GM20431 (cell line): Measurements from ENCODE around the gene AKAP8.

ENCODE experiments used
- in situ Hi-C: fragments of 300-500 bp; cut with MseI, MboI; formaldehyde crosslinking; loops from one replicate; pipeline ENCODE4 v1.15.0; 2020; ENCODE audit warnings: low sequenced_read_pairs; ENCODE audit not compliant: unreplicated experiment

The AKAP8 gene

GRCh38 chr19:15305582-15306334 is 73.8 kb downstream of the AKAP8 start:
- in situ Hi-C loops, result no loop called here

DNA sequence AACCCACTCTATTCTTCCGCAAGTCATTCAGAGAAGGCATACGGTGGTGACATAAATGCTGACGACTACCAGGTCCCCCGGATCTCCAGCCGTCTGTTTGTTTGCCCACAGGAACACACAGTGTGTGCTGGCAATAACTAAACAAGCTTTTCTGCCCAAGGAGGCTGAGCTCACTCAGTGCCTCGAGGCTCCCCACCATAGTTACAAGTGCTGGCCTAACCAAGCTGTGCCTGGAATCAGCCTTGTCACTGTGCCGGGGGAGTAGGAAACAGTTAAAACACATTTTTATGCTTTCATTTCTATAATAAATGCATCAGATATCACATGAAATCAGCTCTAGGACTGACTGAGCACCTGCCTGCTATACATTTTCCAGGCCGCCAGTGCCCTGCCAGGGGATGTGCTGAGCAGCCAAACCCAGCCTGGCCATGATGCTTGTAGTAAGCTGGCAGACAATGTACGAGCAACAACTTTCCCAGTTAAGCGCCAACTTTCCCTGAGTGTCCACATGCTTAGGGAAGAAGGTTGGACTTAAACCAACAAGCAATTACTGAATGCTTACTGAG is 75.4 kb downstream of the AKAP8 start:
- in situ Hi-C loops, result no loop called here
